HG02798 (cell line): ENCODE data around the gene TMEM131.
A peak's percentile ranks its signal among the peaks of the same experiment; 100 is the strongest.
"Not testable (repeated sequence)": the region's sequence is repeated elsewhere in the genome, so short reads cannot be mapped to it uniquely, and the experiment has no call there.

Experiments
- ATAC-seq: cut with Tn5 transposase; IDR thresholded peaks from one replicate; pipeline ENCODE4 v1.9.1; 2021; ENCODE audit warnings: mild to moderate bottlenecking; ENCODE audit not compliant: unreplicated experiment, poor library complexity

The TMEM131 gene

DNA sequence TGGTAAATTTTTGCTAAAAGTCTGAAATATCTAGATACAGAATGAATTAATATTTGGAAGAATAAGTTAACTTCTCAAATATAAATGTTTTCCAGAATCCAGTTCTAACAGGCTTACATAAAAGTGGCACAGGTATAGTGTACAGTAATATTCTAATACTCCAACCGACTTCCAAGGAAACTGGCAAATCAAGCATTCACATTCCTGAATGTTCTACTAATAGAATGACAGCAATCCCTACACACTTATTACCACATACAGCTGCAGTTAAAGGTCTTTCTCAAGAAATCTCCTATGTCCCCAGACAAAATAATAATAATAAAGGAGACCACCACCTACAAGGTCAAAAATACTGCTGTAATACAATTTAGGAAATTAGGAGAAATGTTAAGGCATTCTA, 31.9 kb downstream of the TMEM131 start:
- no peak for ATAC-seq

GRCh38 chr2:97963079-97963406, 32.7 kb downstream of the TMEM131 start:
- ATAC-seq, result no peak

- ATAC-seq, result peak; percentile 74
Observed at GRCh38 chr2:97961534-97961933, 34.2 kb downstream of the TMEM131 start.

DNA sequence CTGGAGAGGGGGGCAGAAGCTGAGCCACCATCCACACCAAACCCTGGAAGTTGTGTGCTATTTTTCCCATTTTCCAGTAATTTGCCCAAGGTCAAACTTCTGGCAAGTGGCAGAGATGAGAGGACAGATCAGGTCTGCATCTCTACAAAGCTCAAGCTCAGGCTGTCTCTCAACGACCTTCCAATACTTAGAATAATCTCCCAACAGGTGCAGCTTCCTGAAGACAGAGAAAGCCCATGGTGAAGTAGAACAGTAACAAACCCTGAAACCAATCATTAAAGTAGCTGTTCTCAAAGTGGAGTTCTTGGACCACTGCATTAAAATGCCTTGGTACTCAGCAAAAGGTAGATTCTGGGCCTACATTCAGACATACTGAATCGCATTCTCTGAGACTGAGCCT, 37.6 kb downstream of the TMEM131 start:
- no peak for ATAC-seq

- ATAC-seq, result no peak
Observed at GRCh38 chr2:97957432-97958183, 38.1 kb downstream of the TMEM131 start.

GRCh38 chr2:97956753-97957152, 39.0 kb downstream of the TMEM131 start:
- not testable (repeated sequence) for ATAC-seq

DNA sequence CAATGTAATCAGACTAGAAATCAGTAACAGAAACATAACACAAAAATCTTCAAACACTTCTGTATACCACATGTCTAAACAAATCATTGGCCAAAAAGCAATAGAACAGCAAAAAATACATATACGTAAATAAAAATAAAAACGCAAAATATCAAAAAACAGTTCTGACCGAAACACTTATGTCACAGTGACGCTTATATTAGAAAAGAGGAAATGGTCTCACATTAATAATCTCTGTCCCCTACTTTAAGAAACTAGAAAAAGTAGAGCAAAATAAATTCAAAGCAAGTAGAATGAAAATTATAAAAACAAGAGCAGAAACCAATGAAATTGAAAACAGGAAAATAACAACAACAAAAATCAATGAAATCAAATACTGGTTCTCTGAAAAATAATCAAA, 41.9 kb downstream of the TMEM131 start:
- no peak for ATAC-seq

DNA sequence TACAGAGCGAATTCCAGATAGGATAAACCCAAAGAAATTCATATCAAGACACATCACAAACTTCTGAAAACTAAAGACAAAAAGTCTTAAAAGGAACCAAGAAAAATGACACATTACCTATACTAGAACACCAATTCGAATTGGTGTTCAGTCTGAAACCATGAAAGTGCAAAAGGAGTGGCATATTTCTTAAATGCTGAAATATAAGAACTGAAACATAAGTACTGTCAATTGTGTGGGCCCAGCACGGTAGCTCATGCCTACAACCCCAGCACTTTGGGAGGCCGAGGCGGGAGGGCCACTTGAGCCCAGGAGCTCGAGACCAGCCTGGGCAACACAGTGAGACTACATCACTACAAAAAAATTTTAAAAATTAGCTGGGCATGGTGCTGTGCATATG, 43.4 kb downstream of the TMEM131 start:
- no peak for ATAC-seq

DNA sequence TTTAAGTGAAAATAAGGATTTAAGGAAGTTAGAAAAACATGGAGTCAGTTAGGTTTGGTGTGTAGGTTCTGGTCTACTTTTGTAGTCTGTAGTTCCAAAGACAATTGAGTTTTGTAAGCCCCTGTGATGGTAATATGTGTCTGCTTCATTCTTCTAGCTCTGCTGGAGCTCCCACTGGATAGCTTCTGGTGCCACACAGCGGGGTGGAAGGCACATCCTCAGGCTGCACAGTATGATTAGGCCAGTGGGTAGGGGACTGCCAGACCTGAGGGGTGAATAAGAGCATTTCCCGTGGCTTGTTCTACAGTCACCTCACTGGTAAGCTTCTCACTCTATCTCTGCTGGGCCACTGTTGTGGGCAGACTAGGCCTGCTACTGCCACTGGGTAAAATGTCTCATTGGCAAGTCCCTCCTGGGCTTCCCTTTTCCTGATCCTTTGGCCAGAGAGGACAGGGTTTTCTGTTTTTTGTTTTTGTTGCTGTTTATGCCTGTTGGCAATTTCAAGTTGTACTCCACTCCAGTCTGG, 44.5 kb downstream of the TMEM131 start:
- no peak for ATAC-seq

DNA sequence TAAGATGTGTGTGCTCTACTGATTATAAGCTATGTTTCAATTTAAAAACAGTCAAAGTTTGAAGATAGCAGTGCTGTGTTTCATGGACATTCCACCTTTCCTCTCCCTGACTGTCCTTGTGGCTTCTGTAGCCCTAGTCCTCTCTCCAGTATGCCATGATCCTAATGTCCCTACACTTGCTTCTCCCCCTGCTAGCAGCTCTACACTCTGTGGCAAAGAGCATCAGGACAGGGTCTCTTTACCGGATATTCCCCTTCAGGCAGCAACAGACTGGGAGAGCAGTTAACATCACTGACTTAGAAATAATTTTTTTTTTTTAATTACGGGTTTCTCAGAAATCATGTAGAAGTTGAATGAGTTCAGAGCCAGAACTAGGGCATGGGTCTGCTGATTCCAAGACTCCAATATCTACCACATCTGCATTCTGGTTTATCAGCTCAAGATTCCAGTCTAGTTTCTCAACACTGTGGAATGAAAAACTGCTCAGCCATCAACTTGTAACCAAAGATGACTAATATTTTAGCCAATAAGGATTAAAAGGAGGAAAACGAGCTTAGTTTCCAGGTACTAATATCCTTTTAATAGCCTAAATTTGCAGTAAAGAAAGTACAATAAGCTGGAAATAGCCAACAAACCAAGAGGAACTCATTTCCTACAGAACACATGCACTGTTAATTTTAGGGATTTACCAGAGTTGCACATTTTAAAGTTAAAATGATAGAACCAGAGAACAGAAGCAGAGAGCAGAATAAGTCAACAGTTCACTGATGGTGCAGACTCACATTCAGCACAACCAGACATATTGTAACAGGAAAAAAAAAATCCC, 45.2 kb downstream of the TMEM131 start:
- ATAC-seq, result no peak

- no peak for ATAC-seq
Observed at GRCh38 chr2:97948926-97949325, 46.8 kb downstream of the TMEM131 start.

DNA sequence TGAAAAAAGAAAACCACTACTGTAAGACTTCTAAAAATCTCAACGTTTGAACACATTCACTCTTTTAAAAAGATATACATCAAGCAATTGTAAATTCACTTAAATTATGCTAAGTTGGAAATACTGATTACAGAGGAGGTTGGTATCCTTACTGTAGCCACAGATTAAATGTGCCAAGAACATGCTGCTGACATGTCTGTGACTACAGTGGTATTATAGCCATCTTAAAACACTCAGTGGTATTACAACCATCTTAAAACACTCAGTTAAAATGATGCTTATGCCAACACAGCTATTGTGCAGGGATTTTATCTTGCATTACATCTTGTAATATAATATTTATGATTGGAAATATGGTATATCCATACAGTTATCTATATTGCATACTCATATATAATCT, 50.0 kb downstream of the TMEM131 start:
- ATAC-seq, result no peak

DNA sequence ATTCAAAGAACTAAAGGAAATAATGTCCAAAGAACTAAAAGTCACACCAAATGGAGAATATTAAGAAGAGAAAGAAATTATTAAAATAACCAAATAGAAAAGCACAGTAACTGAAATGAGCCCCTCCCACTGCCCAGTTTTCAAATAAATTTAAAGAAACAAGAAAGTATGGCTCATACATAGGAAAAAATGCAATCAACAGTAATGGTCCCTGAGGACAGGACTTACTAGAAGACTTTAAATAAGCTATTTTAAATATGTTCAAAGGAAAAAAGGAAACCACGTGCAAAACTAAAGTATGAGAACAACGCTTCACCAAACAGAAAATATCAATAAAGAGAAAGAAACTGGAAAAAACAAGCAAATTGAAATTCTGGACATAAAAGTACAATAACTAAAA, 58.9 kb downstream of the TMEM131 start:
- no peak for ATAC-seq

- peak; percentile 74 for ATAC-seq
Observed at GRCh38 chr2:97936199-97936598, 59.5 kb downstream of the TMEM131 start.

- ATAC-seq, result peak; percentile 9
Observed at GRCh38 chr2:97935719-97936161, 60.0 kb downstream of the TMEM131 start.

DNA sequence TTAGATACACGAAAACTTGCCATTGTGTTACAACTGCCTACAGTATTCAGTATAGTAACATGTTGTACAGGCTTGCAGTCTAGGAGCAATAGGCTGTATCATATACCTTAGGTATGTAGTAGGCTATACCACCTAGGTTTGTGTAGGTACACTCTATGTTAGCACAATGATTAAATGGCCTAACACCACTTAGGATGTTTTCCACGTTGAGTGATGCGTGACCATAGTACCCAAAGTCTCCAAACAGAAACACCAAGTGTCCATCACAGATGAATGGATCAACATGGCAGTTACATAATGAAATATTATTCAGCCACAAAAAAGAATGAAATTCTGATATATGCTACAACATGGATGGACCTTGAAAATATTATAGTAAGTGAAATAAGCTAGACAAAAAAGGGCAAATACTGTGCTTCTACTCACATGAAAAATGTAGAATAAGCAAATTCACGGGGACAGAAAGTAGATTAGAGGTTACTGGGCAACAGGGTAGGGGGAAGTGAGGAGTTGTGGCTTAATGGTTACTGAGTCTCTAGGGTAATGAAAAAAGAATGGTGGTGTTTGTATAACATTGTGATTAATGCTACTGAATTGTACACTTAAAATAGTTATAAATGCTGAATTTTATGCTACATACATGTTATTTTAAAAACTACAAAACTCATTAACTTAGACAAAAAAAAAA, 62.6 kb downstream of the TMEM131 start:
- ATAC-seq, result peak; percentile 68

- ATAC-seq, result no peak
Observed at GRCh38 chr2:97931858-97932225, 63.9 kb downstream of the TMEM131 start.

- ATAC-seq, result peak; percentile 58
Observed at GRCh38 chr2:97931118-97931857, 64.5 kb downstream of the TMEM131 start.

DNA sequence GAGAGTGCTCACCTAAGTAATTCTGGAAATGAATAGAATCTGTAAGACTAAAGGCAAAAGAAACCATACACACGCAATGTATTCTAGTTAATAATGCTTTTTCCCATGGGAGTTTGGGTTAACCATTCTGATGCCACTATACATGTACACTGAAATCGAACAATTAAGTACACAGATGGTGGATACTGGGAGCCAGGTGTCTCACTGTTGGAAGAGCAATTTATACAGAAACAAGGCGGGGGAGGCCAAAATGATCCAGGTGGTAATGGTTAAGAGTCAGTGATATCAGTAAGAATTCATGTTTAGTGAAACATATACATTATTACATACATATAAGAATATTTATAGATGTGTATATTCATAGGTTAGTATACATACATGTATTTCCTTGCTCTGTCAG, 67.2 kb downstream of the TMEM131 start:
- no peak for ATAC-seq

- no peak for ATAC-seq
Observed at GRCh38 chr2:97926946-97927345, 68.8 kb downstream of the TMEM131 start.
